Smooth muscle cell (in vitro differentiated cells): ENCODE data around the gene CUL9. TPM values are rescaled to one million over a fixed set of nuclear protein-coding genes. Genes with fewer than 3 reads are reported as not detected.

Source experiments
- DNase-seq: peaks from one replicate; lab custom pipeline; 2025; ENCODE audit not compliant: unreplicated experiment; lab: John Stamatoyannopoulos, UW
- H2AFZ ChIP-seq: fragments of 200-600 bp; sonication (generic); 2 replicates; pipeline ENCODE4 v1.6.0; 2016; ENCODE audit warnings: antibody characterized with exemption, low read depth, mild to moderate bottlenecking
- H3F3A ChIP-seq: fragments of 200-600 bp; sonication (generic); 2 replicates; pipeline ENCODE4 v1.6.0; 2017; ENCODE audit warnings: antibody characterized with exemption, low read depth
- H3K27ac ChIP-seq: fragments of 200-600 bp; sonication (generic); 2 replicates; pipeline ENCODE4 v1.5.1; 2016; ENCODE audit warnings: low read depth, mild to moderate bottlenecking
- H3K27me3 ChIP-seq: fragments of 200-600 bp; sonication (generic); 2 replicates; pipeline ENCODE4 v1.6.1; 2016; ENCODE audit warnings: low read depth, mild to moderate bottlenecking
- H3K36me3 ChIP-seq: fragments of 200-600 bp; sonication (generic); 2 replicates; pipeline ENCODE4 v1.5.1; 2016; ENCODE audit warnings: low read depth
- H3K4me1 ChIP-seq: fragments of 200-600 bp; sonication (generic); 2 replicates; pipeline ENCODE4 v1.5.1; 2016; ENCODE audit warnings: low read depth
- H3K4me2 ChIP-seq: fragments of 200-600 bp; sonication (generic); 2 replicates; pipeline ENCODE4 v1.6.0; 2016; ENCODE audit warnings: mild to moderate bottlenecking
- H3K4me3 ChIP-seq: fragments of 200-600 bp; sonication (generic); 2 replicates; pipeline ENCODE4 v1.5.1; 2016; ENCODE audit warnings: mild to moderate bottlenecking
- H3K79me2 ChIP-seq: fragments of 200-600 bp; sonication (generic); 2 replicates; pipeline ENCODE4 v1.6.0; 2016; ENCODE audit warnings: low read depth, mild to moderate bottlenecking
- H3K9ac ChIP-seq: fragments of 200-600 bp; sonication (generic); 2 replicates; pipeline ENCODE4 v1.6.0; 2016; ENCODE audit warnings: low read depth
- H3K9me3 ChIP-seq: fragments of 200-600 bp; sonication (generic); replicated peaks from 2 replicates; pipeline ENCODE4 v1.5.1; 2016; ENCODE audit warnings: low read depth
- H4K20me1 ChIP-seq: fragments of 200-600 bp; sonication (generic); 2 replicates; pipeline ENCODE4 v1.6.0; 2016; ENCODE audit warnings: low read depth
- CTCF ChIP-seq: fragments of 200-600 bp; sonication (generic); IDR thresholded peaks from 2 replicates; pipeline ENCODE4 v1.5.1; 2017; ENCODE audit warnings: borderline replicate concordance, mild to moderate bottlenecking, antibody characterized with exemption; ENCODE audit not compliant: insufficient read depth, poor library complexity, severe bottlenecking
- WGBS: methylation state at CpG from one replicate; pipeline ENCODE4 v1.1.7; 2016; ENCODE audit warnings: low lambda C conversion rate; 5-methylcytosine and 5-hydroxymethylcytosine counted together
- polyA plus RNA-seq: library from polyadenylated mRNA; unstranded; fragments of >200 nt; fragmentation: Nextera tagmentation; extraction: Ambion mirVana; gene quantifications from 2 replicates; pipeline ENCODE4 v1.2.1, GENCODE V29; 2016
- total RNA-seq: library from RNA; depleted of rRNA; stranded (reverse); fragments of >200 nt; gene quantifications from 2 replicates; pipeline ENCODE4 v1.2.3, GENCODE V29; 2014

Gene CUL9
- total and polyA plus RNA-seq, 2 experiments from 2014 or later, result 13.9 to 18.8 TPM

GRCh38 chr6:43254138-43254817 is 72.3 kb downstream of the CUL9 start:
- H3K27me3 ChIP-seq, result peaks cover 14% of the 10 kb centered on the region
- no peaks in the 10 kb centered on the region for H3F3A ChIP-seq
- H3K9ac ChIP-seq, result no peak overlapping the region
- H2AFZ ChIP-seq, result no peak overlapping the region
- no peaks in the 10 kb centered on the region for H4K20me1 ChIP-seq
- H3K79me2 ChIP-seq, result no peaks in the 10 kb centered on the region
- WGBS, result 85% methylated on average over 15 of the region's 15 CpGs
- no peaks in the 10 kb centered on the region for H3K9me3 ChIP-seq
- TF ChIP-seq CTCF, result no peak
- DNase-seq, result no peak
- H3K4me1 ChIP-seq, result no peaks in the 10 kb centered on the region
- H3K27ac ChIP-seq, result no peak overlapping the region
- H3K36me3 ChIP-seq, result no peaks in the 10 kb centered on the region
- H3K4me2 ChIP-seq, result no peak overlapping the region
- no peak overlapping the region for H3K4me3 ChIP-seq

GRCh38 chr6:43254846-43255245 is 72.8 kb downstream of the CUL9 start:
- no peak for TF ChIP-seq CTCF
- WGBS, result 92% methylated on average over 11 of the region's 11 CpGs
- Histone ChIP-seq H2AFZ (no peak overlapping the region), H3F3A (no peaks in the 10 kb centered on the region), H3K9ac (no peak overlapping the region), H3K4me2 (no peak overlapping the region), H3K9me3 (no peaks in the 10 kb centered on the region), H3K79me2 (no peaks in the 10 kb centered on the region), H4K20me1 (no peaks in the 10 kb centered on the region), H3K36me3 (no peaks in the 10 kb centered on the region), H3K27me3 (peaks cover 14% of the 10 kb centered on the region), H3K27ac (no peak overlapping the region), H3K4me1 (no peaks in the 10 kb centered on the region), H3K4me3 (no peak overlapping the region)
- DNase-seq, result no peak

GRCh38 chr6:43255408-43256054 is 73.5 kb downstream of the CUL9 start:
- H3K4me2 ChIP-seq, result no peak overlapping the region
- H3K79me2 ChIP-seq, result no peaks in the 10 kb centered on the region
- H3F3A ChIP-seq, result no peaks in the 10 kb centered on the region
- no peaks in the 10 kb centered on the region for H3K36me3 ChIP-seq
- DNase-seq, result no peak
- no peak overlapping the region for H3K27ac ChIP-seq
- no peaks in the 10 kb centered on the region for H4K20me1 ChIP-seq
- H3K4me1 ChIP-seq, result no peaks in the 10 kb centered on the region
- no peaks in the 10 kb centered on the region for H3K9me3 ChIP-seq
- no peak for TF ChIP-seq CTCF
- H3K27me3 ChIP-seq, result peaks cover 12% of the 10 kb centered on the region
- no peak overlapping the region for H2AFZ ChIP-seq
- no peak overlapping the region for H3K9ac ChIP-seq
- no peak overlapping the region for H3K4me3 ChIP-seq
- 85% methylated on average over 11 of the region's 11 CpGs for WGBS
